Heart right ventricle (tissue), 16 donors: ENCODE results near the gene S100B. TPM values are rescaled to one million over a fixed set of nuclear protein-coding genes. Genes with fewer than 3 reads are reported as not detected.

Experiments
- ATAC-seq, 8 donors: fragments of 200-7000 bp; cut with Tn5 transposase; one replicate each; pipeline ENCODE4 v1.9.1; 2020; ENCODE audit warnings: mild to moderate bottlenecking in 8 of 8, moderate library complexity in 8 of 8, moderate number of reproducible peaks in 1 of 8
- DNase-seq, 2 donors: peaks; one replicate each; pipeline ENCODE4 v3.0.0-alpha.2; 2020
- H3K27ac ChIP-seq, 10 donors: fragments of 200-600 bp; sonication (generic) in 2 of 10; one replicate each; pipeline versions ENCODE4 v1.5.0 to v1.8.0; 2020 to 2022; ENCODE audit warnings: mild to moderate bottlenecking in 3 of 10
- H3K27me3 ChIP-seq, 7 donors: fragments of 200-600 bp; one replicate each; pipeline ENCODE4 v1.8.0; 2021 to 2022; ENCODE audit warnings: mild to moderate bottlenecking in 2 of 7
- H3K36me3 ChIP-seq, 9 donors: fragments of 200-600 bp; sonication (generic) in 1 of 9; one replicate each; pipeline versions ENCODE4 v1.5.0 to v1.8.0; 2020 to 2022; ENCODE audit warnings: mild to moderate bottlenecking in 2 of 9
- H3K4me1 ChIP-seq, 9 donors: fragments of 200-600 bp; sonication (generic) in 1 of 9; one replicate each; pipeline versions ENCODE4 v1.5.0 to v1.8.0; 2020 to 2022; ENCODE audit warnings: mild to moderate bottlenecking in 4 of 9
- H3K4me3 ChIP-seq, 10 donors: fragments of 200-600 bp; sonication (generic) in 2 of 10; one replicate each; pipeline versions ENCODE4 v1.5.0 to v1.8.0; 2020 to 2022; ENCODE audit warnings: mild to moderate bottlenecking in 7 of 10, moderate library complexity in 2 of 10
- H3K9me3 ChIP-seq, 11 donors: fragments of 200-600 bp in 10 of 11; sonication (generic) in 2 of 11; one replicate each; pipeline versions ENCODE4 v1.5.0 to v1.8.0; 2013 to 2022; ENCODE audit warnings: mild to moderate bottlenecking in 2 of 11, control low read depth in 1 of 11, moderate library complexity in 1 of 11
- CTCF ChIP-seq, 9 donors: fragments of 200-600 bp; sonication (generic) in 2 of 9; IDR thresholded peaks; one replicate each; pipeline versions ENCODE4 v1.5.0 to v1.8.0; 2021 to 2022; ENCODE audit warnings: antibody characterized with exemption in 9 of 9, mild to moderate bottlenecking in 5 of 9, moderate library complexity in 1 of 9
- WGBS, 2 donors: extraction: QIAGEN DNeasy Blood & Tissue Kit; methylation state at CpG; one replicate each; pipeline ENCODE4 v1.1.7; 2013; ENCODE audit warnings: inconsistent platforms in 1 of 2; 5-methylcytosine and 5-hydroxymethylcytosine counted together
- intact Hi-C, 10 donors: fragments of 100-400 bp; cut with DNase I; formaldehyde crosslinking; loops; one replicate each; pipeline versions ENCODE4 v1.11.1 to v1.14.2; 2022
- polyA plus RNA-seq, 2 donors: library from polyadenylated mRNA; stranded (reverse); fragments of 200-250 nt; gene quantifications; one replicate each; pipeline ENCODE4 v1.2.3, GENCODE V29; 2013
- total RNA-seq, 10 donors: library from RNA; stranded (reverse); fragmentation: NEBNext Ultra II Directional in 3 of 10; extraction: Animal tissue kit (Norgen Biotek cat#: 25700) in 3 of 10; gene quantifications; one replicate each; pipeline versions ENCODE4 v1.2.1 to v1.2.4, GENCODE V29; 2021 to 2023
- donor health status: Arrhythmogenic right ventricular cardiomyopathy.
- donor health status: ischemic (EF 13 %, LVEDD 7.1; RV severe dilation, severe dysfunction).
- donor health status: healthy with polysubstance abuse.
- donor health status: DM: no; HTN: yes; CAD: no.
- donor health status: DM: no; HTN: no; CAD: no.
- donor health status: ischemic (EF 25% LVEDD 6.9; RV normal size, moderate dysfunction).
- donor health status: ischemic (EF 25% LVEDD 5.7; RV mildly dilated, moderate dysfunction).
- donor health status: healthy.
- donor health status: DM: yes; HTN: yes; CAD: no.
- donor health status: Ischemic cardiomyopathy.
- donor health status: ischemic (EF 35%, LVEDD 5.7; RV mildly dilated, moderate dysfunction).
- donor health status: nonischemic (EF 11% LVEDD 7.7; RV severe dilation, severe dysfunction).
- donor health status: DM: yes; HTN: yes; CAD: no.
- donor health status: PGD.
- donor health status: ischemic (EF 29% LVEDD 5.4; RV normal size, mild dysfunction).
- donor health status: nonischemic (EF 23%, LVEDD 6.1; RV moderate dilation, normal function).

The S100B gene
- total and polyA plus RNA-seq, 12 donors, result 0.53 to 11.7 (median 3.6) TPM; not detected in 1

GRCh38 chr21:46567348-46567747 is 37.5 kb downstream of the S100B start:
- intact Hi-C loops, result no loop called here
- H3K4me1 ChIP-seq, result peaks cover 0 to 11% (median 6%) of the 10 kb centered on the region in 9 donors
- no peak for DNase-seq
- no peaks in the 10 kb centered on the region for H3K27me3 ChIP-seq
- TF ChIP-seq CTCF (IDR thresholded peaks at IDR 0.05), result no peak
- H3K27ac ChIP-seq, result no peak overlapping the region
- 89 to 91% methylated on average over 15 of the region's 15 CpGs for WGBS, 2 donors
- ATAC-seq, result no peak
- peaks cover 0 to 100% (median 69%) of the 10 kb centered on the region in 9 donors for H3K36me3 ChIP-seq
- H3K4me3 ChIP-seq, result no peak overlapping the region
- peaks cover 0 to 11% (median 0%) of the 10 kb centered on the region in 11 donors for H3K9me3 ChIP-seq

DNA sequence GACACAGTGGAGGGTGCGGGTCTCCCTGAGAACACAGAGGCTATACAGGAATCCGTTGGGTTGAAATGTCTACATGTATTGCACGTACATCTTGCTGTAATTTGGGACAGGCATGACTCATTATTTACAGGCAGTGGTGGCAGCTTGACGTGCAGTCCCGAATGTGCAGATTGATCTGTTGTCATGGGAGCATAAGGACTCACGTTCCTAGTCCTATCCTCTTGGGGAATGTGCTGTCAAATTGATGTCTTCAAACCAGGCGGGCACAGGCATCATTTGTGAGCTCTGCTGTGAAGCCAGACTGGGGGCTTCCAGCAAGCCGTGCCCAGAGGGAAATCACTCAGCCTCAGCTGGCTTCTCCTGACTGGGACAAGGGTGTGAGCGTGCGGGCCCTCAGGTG is 40.5 kb downstream of the S100B start:
- Histone ChIP-seq H3K4me1 (peaks cover 0 to 16% (median 9%) of the 10 kb centered on the region in 9 donors), H3K27ac (no peak overlapping the region), H3K9me3 (no peaks in the 10 kb centered on the region), H3K27me3 (no peaks in the 10 kb centered on the region), H3K4me3 (no peak overlapping the region), H3K36me3 (peaks cover 0 to 97% (median 74%) of the 10 kb centered on the region in 9 donors)
- DNase-seq (no peak), ATAC-seq (no peak)
- intact Hi-C loops, result no loop called here
- TF ChIP-seq CTCF (IDR thresholded peaks at IDR 0.05), result no peak
- WGBS, 2 donors, result 92% methylated on average over 10 of the region's 10 CpGs

- Histone ChIP-seq H3K27ac (no peak overlapping the region), H3K4me3 (no peak overlapping the region), H3K4me1 (peaks cover 0 to 27% (median 16%) of the 10 kb centered on the region in 9 donors), H3K36me3 (peaks cover 0 to 98% (median 74%) of the 10 kb centered on the region in 9 donors), H3K9me3 (no peaks in the 10 kb centered on the region), H3K27me3 (no peaks in the 10 kb centered on the region)
- DNase-seq (no peak), ATAC-seq (no peak)
- 79 to 82% methylated on average over 14 of the region's 14 CpGs for WGBS, 2 donors
- no peak for TF ChIP-seq CTCF (IDR thresholded peaks at IDR 0.05)
- intact Hi-C loops, result no loop called here
Observed at GRCh38 chr21:46562964-46563607, 41.8 kb downstream of the S100B start.

- no peak overlapping the region for H3K27ac ChIP-seq
- 87 to 90% methylated on average over 10 of the region's 10 CpGs for WGBS, 2 donors
- no peak overlapping the region for H3K4me3 ChIP-seq
- H3K4me1 ChIP-seq, result peaks cover 0 to 21% (median 16%) of the 10 kb centered on the region in 9 donors
- no peaks in the 10 kb centered on the region for H3K9me3 ChIP-seq
- no peak for TF ChIP-seq CTCF (IDR thresholded peaks at IDR 0.05)
- H3K36me3 ChIP-seq, result peaks cover 0 to 98% (median 74%) of the 10 kb centered on the region in 9 donors
- DNase-seq, result no peak
- intact Hi-C loops, result no loop called here
- ATAC-seq, result no peak
- no peaks in the 10 kb centered on the region for H3K27me3 ChIP-seq
Observed at GRCh38 chr21:46562472-46562871, 42.4 kb downstream of the S100B start.
